GM12878 (cell line): ENCODE results near the gene STK11. TPM values are rescaled to one million over a fixed set of nuclear protein-coding genes. Genes with fewer than 3 reads are reported as not detected.

Experiments
- ASH2L ChIP-seq: fragments of 300-600, 200-600 bp; sonication (generic); IDR thresholded peaks from 2 replicates; pipeline ENCODE4 v1.6.1; 2017; ENCODE audit warnings: low read depth, mild to moderate bottlenecking, borderline replicate concordance
- CHD2 ChIP-seq: IDR thresholded peaks from 2 replicates; pipeline ENCODE4 v1.6.1; 2011; ENCODE audit warnings: low read depth, low read length, improper control_type of control experiment, borderline replicate concordance
- E4F1 ChIP-seq: fragments of 450-650 bp; IDR thresholded peaks from 2 replicates; pipeline ENCODE4 v1.6.1; 2018; ENCODE audit warnings: borderline replicate concordance, mild to moderate bottlenecking; ENCODE audit not compliant: partially characterized antibody
- FOXM1 ChIP-seq: IDR thresholded peaks from 2 replicates; pipeline ENCODE4 v1.6.1; 2012; ENCODE audit warnings: low read depth, mild to moderate bottlenecking, inconsistent platforms, low read length, moderate library complexity
- HSF1 ChIP-seq: fragments of 150-350 bp; IDR thresholded peaks from 2 replicates; pipeline ENCODE4 v1.6.1; 2014; ENCODE audit warnings: mild to moderate bottlenecking, low read depth, low read length
- JUND ChIP-seq: IDR thresholded peaks from 2 replicates; pipeline ENCODE4 v1.6.1; 2012; ENCODE audit warnings: low read depth, mild to moderate bottlenecking, low read length, improper control_type of control experiment, moderate library complexity
- MYB ChIP-seq: fragments of 150-350 bp; IDR thresholded peaks from 2 replicates; pipeline ENCODE4 v1.6.1; 2014; ENCODE audit warnings: mild to moderate bottlenecking, low read depth, low read length, borderline replicate concordance
- MYC ChIP-seq: IDR thresholded peaks from 2 replicates; pipeline ENCODE4 v1.6.1; 2011; ENCODE audit warnings: mild to moderate bottlenecking, low read length, moderate library complexity, inconsistent platforms; ENCODE audit not compliant: insufficient read depth, insufficient replicate concordance, insufficient read length, severe bottlenecking
- NKRF ChIP-seq: fragments of 450-650 bp; conservative IDR thresholded peaks from 2 replicates; pipeline ENCODE4 v1.6.1; 2017; ENCODE audit warnings: mild to moderate bottlenecking, moderate library complexity
- NR2C2 ChIP-seq: IDR thresholded peaks from 2 replicates; pipeline ENCODE4 v1.6.1; 2011; ENCODE audit warnings: borderline replicate concordance, low read depth; ENCODE audit not compliant: control insufficient read depth, insufficient read length
- NRF1 ChIP-seq: conservative IDR thresholded peaks from 2 replicates; pipeline ENCODE4 v1.6.1; 2011; ENCODE audit warnings: mild to moderate bottlenecking, low read depth, low read length, improper control_type of control experiment
- POLR2AphosphoS5 ChIP-seq: IDR thresholded peaks from 2 replicates; pipeline ENCODE4 v1.6.1; 2011; ENCODE audit warnings: mild to moderate bottlenecking, low read length, inconsistent platforms
- PRDM15 ChIP-seq: fragments of 450-650 bp; formaldehyde crosslinking; IDR thresholded peaks from 2 replicates; pipeline ENCODE4 v1.4.0; 2020; ENCODE audit warnings: mild to moderate bottlenecking, moderate library complexity
- RCOR1 ChIP-seq: conservative IDR thresholded peaks from 2 replicates; pipeline ENCODE4 v1.6.1; 2012; ENCODE audit warnings: low read depth, low read length, improper control_type of control experiment
- RELA ChIP-seq: fragments of 450-650 bp; IDR thresholded peaks from 2 replicates; pipeline ENCODE4 v1.8.0; 2014; ENCODE audit warnings: borderline replicate concordance; ENCODE audit not compliant: partially characterized antibody
- SIN3A ChIP-seq: IDR thresholded peaks from 2 replicates; pipeline ENCODE4 v1.6.1; 2012; ENCODE audit warnings: low read depth, low read length, improper control_type of control experiment
- SMARCA5 ChIP-seq: fragments of 450-650 bp; IDR thresholded peaks from 2 replicates; pipeline ENCODE4 v1.6.1; 2017; ENCODE audit warnings: mild to moderate bottlenecking
- STAT3 ChIP-seq: IDR thresholded peaks from 2 replicates; pipeline ENCODE4 v1.6.1; 2011; ENCODE audit warnings: low read depth, low read length, improper control_type of control experiment
- TARDBP ChIP-seq: IDR thresholded peaks from 2 replicates; pipeline ENCODE4 v1.6.1; 2016; ENCODE audit warnings: borderline replicate concordance
- TBL1XR1 ChIP-seq: IDR thresholded peaks from 2 replicates; pipeline ENCODE4 v1.6.1; 2012; ENCODE audit warnings: low read depth, low read length, improper control_type of control experiment
- YY1 ChIP-seq: IDR thresholded peaks from 2 replicates; pipeline ENCODE4 v1.6.1; 2011; ENCODE audit warnings: low read depth, mild to moderate bottlenecking, low read length
- polyA plus RNA-seq, 11 experiments: library from polyadenylated mRNA; depleted of rRNA in 4 of 11; unstranded in 6 of 11; stranded (reverse) in 5 of 11; fragments of >200 nt; fragmentation: Nextera tagmentation in 4 of 11; fragmentation: Illumina TruSeq in 1 of 11; extraction: Ambion mirVana in 4 of 11; extraction: Trizol in 1 of 11; gene quantifications; 1 replicate in 1 of 11; 2 replicates in 10 of 11; pipeline versions ENCODE4 v1.2.1 to v1.2.3, GENCODE V29; 2011 to 2016; ENCODE audit warnings: inconsistent platforms in 2 of 11, missing spikeins in 2 of 11, low read depth in 1 of 11
- total RNA-seq, 4 experiments: library from RNA; depleted of rRNA in 3 of 4; stranded (reverse); fragments of >200 nt in 3 of 4; fragmentation: Illumina TruSeq in 1 of 4; extraction: Trizol in 1 of 4; gene quantifications; 2 replicates each; pipeline versions ENCODE4 v1.2.1 to v1.2.3, GENCODE V29; 2013 to 2021

STK11 gene
- total and polyA plus RNA-seq, 10 of the 15 experiments (the other 5 are each of a cell fraction or from before 2014, with no cell fraction given) = 0.33 to 71.0 (median 23.8) TPM

GRCh38 chr19:1183543-1184172 is 21.9 kb upstream of the STK11 start (continued):
- no peak for TF ChIP-seq E4F1
- TF ChIP-seq YY1 = peak; percentile 65
- TF ChIP-seq MYC = no peak
- TF ChIP-seq NRF1 = no peak
- peak; percentile 49; the same call in 1 of the 2 replicates for TF ChIP-seq CHD2
- peak; percentile 98 for TF ChIP-seq RELA
- no peak for TF ChIP-seq NR2C2
- no peak for TF ChIP-seq NKRF
- TF ChIP-seq TBL1XR1 = no peak
- TF ChIP-seq POLR2AphosphoS5 = 0 out of 2 replicates have a peak, but pooled peaks have one; percentile 34
- no peak for TF ChIP-seq ASH2L
- TF ChIP-seq TARDBP = no peak
- peak; percentile 64; the same call in 1 of the 2 replicates for TF ChIP-seq JUND
- TF ChIP-seq SIN3A = no peak
- TF ChIP-seq MYB = no peak
- TF ChIP-seq STAT3 = no peak
- no peak for TF ChIP-seq FOXM1
- peak; percentile 75 for TF ChIP-seq SMARCA5
- no peak for TF ChIP-seq RCOR1
- no peak for TF ChIP-seq PRDM15
- TF ChIP-seq HSF1 = no peak
